ENCODE results near the gene PHF21B. TPM values are rescaled to one million over a fixed set of nuclear protein-coding genes. Genes with fewer than 3 reads are reported as not detected.

The PHF21B gene
- total RNA-seq, 5 donors from 2014 or later (not counting 1 experiment from before 2014, with no cell fraction given) = 0.15 to 0.36 TPM; not detected in 3

DNA sequence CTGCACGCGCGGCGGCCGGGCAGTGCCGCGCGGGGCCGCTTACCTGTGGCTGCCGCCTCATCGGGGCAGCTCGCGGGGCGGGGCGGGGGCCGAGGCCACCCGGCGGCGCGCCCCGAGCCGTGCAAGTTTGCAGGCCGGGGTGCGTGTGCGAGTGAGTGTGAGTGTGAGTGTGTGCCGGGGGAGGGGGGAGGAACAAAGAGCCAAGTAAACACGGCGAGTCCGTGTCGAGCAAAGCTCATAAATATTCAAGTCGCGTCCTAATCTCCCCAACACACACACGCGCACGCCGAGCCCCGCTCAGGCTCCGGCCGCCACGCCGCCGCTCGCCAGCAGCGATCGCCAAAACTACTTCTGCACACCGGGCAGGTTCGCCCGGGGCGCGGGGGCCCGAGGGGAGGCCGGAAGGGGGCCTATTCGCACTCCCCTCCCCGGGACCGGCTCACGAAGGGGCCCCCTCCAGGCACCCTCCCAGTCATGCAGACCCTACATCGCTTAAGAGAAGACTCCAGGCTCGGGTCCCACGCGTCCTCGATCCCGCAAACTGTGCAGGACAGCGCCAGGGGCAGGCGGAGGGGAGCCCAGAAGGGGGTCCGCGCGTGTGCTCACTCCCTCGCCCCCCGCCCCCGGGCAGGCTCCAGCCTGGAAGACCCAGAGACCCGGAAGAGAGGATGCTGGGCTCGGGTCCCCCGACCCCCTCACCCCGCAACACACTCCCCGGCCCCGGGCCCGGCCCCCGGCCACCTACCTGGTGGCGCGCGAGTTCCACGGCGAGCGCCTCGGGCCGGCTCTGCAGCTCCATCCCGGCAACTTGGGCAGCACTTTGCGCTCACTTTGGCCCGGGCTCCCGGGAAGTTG, 827 bp downstream of the PHF21B start:
- 4% methylated on average over 60 of the region's 90 CpGs for WGBS (ENCODE audit: insufficient coverage)
- ChIA-PET POLR2A (no interaction called here), CTCF (no interaction called here)
- peak overlapping the region in 2 of 3 donors; percentile 31 to 41 for H3K4me3 Mint-ChIP-seq
- no peak overlapping the region for H3K27ac Mint-ChIP-seq
- no peaks in the 10 kb centered on the region for H3K9me3 ChIP-seq
- no peak for ATAC-seq (replicated peaks in 1 of 4)
- H3K36me3 Mint-ChIP-seq = no peaks in the 10 kb centered on the region
- peaks cover 10 to 28% of the 10 kb centered on the region in 2 experiments for H3K4me1 ChIP-seq (ENCODE audit: control insufficient read depth in 1 of 2, extremely low read depth in 1 of 2, insufficient read depth in 2 of 2, low read length in 2 of 2)
- H3K27me3 ChIP-seq (replicated peaks in 1 of 2; ENCODE audit: control insufficient read depth in 2 of 2, extremely low read depth in 1 of 2, insufficient read depth in 2 of 2, low read length in 1 of 2) = peaks cover 30 to 71% of the 10 kb centered on the region in 2 experiments
- H3K4me3 ChIP-seq (ENCODE audit: control insufficient read depth in 1 of 2, extremely low read depth in 1 of 2, low read length in 1 of 2) = no peak overlapping the region
- no peaks in the 10 kb centered on the region for H3K36me3 ChIP-seq (ENCODE audit: control insufficient read depth in 2 of 2, extremely low read depth in 1 of 2, insufficient read depth in 1 of 2, low read length in 1 of 2)
- H3K27ac ChIP-seq (ENCODE audit: low read length) = no peak overlapping the region
- peaks cover 55 to 58% of the 10 kb centered on the region in 2 donors for H3K27me3 Mint-ChIP-seq
- DNase-seq = no peak
- H3K9me3 Mint-ChIP-seq = no peaks in the 10 kb centered on the region
- peaks cover 15 to 17% (median 16%) of the 10 kb centered on the region in 3 donors for H3K4me1 Mint-ChIP-seq

DNA sequence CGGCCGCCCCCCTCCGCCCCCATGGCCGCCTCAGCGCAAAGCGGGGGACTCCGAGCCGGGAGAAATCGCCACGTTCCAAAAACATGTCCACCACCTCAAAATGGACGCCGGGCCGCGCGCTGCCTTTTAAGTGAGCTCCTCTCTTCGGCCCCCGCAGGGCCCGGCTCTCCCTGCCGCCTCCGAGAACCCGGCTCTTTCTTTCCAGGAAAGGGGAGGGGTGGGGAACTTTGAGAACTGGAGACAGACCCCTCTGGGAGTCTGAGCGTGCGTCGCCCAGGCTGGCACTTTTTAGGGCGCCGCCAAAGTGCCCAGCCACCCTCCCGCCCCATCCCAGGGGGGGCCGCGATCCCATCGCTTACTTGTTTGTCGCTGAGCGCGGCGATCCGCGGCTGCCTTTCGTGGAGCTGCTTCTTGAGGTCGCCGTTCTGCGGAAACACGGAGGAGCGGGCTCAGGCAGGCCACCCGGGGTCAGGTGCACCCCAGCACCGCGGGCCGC, 1.6 kb downstream of the PHF21B start:
- Mint-ChIP-seq H3K4me3 (peak overlapping the region in 2 of 3 donors; percentile 27 to 44), H3K9me3 (no peaks in the 10 kb centered on the region), H3K27me3 (peaks cover 61 to 65% of the 10 kb centered on the region in 2 donors), H3K4me1 (peaks cover 15 to 17% (median 16%) of the 10 kb centered on the region in 3 donors), H3K36me3 (no peaks in the 10 kb centered on the region), H3K27ac (no peak overlapping the region)
- WGBS (ENCODE audit: insufficient coverage) = 4% methylated on average over 24 of the region's 46 CpGs
- Histone ChIP-seq H3K27me3 (replicated peaks in 1 of 2; ENCODE audit: control insufficient read depth in 2 of 2, extremely low read depth in 1 of 2, insufficient read depth in 2 of 2, low read length in 1 of 2) (peaks cover 31 to 71% of the 10 kb centered on the region in 2 experiments), H3K36me3 (ENCODE audit: control insufficient read depth in 2 of 2, extremely low read depth in 1 of 2, insufficient read depth in 1 of 2, low read length in 1 of 2) (no peaks in the 10 kb centered on the region), H3K4me1 (ENCODE audit: control insufficient read depth in 1 of 2, extremely low read depth in 1 of 2, insufficient read depth in 2 of 2, low read length in 2 of 2) (peaks cover 10 to 28% of the 10 kb centered on the region in 2 experiments), H3K9me3 (no peaks in the 10 kb centered on the region), H3K4me3 (ENCODE audit: control insufficient read depth in 1 of 2, extremely low read depth in 1 of 2, low read length in 1 of 2) (no peak overlapping the region), H3K27ac (ENCODE audit: low read length) (no peak overlapping the region)
- ChIA-PET CTCF (interaction anchor here in 1 of 2 donors (0.7 kb wide), 1 partner anchor 1281 kb away, joined by 3 read pairs; no protein-coding TSS in a partner anchor), POLR2A (no interaction called here)
- no peak for ATAC-seq (replicated peaks in 1 of 4)
- DNase-seq = no peak

DNA sequence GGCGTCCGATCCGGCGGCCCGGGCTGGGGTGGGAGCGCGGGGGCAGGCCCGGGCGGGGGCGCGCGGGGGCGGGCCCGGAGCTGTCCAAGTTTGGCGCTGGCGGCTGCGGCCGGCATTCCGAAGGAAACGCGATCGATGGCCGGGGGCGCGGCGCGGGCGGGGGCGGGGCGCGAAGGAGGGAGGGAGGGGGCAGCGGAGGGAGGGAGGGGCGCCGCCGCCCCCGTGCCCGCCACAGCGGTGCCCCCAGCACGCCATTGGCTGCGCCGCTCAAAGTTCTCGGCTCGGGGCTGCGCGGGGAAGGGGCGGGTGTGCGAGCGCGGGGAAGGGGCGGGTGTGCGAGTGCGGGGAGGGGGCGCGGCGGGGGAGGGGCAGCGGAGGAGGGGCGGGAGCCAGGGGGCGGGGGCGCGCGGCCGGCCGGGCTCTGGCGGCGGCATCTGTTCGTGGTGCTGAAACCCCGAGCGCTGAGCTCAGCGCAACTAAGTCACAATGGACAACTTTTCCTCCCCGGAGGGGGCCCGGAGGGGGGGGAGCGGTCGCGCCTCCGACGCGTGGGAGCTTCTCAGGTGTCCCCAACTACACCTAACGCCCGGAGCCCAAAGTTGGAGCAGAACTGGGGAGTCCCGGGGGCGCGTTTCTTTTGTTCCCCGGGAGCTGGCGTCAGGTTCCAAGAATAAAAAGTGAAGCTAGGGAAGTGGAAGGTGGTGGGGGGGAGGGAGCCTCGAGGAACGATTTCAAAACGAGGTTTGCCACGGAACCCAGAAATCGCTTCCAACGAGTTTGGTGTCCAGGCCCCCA, 2.2 kb downstream of the PHF21B start:
- Histone ChIP-seq H3K36me3 (ENCODE audit: control insufficient read depth in 2 of 2, extremely low read depth in 1 of 2, insufficient read depth in 1 of 2, low read length in 1 of 2) (no peaks in the 10 kb centered on the region), H3K4me3 (ENCODE audit: control insufficient read depth in 1 of 2, extremely low read depth in 1 of 2, low read length in 1 of 2) (no peak overlapping the region), H3K4me1 (ENCODE audit: control insufficient read depth in 1 of 2, extremely low read depth in 1 of 2, insufficient read depth in 2 of 2, low read length in 2 of 2) (peaks cover 10 to 28% of the 10 kb centered on the region in 2 experiments), H3K9me3 (no peaks in the 10 kb centered on the region), H3K27me3 (replicated peaks in 1 of 2; ENCODE audit: control insufficient read depth in 2 of 2, extremely low read depth in 1 of 2, insufficient read depth in 2 of 2, low read length in 1 of 2) (peaks cover 26 to 73% of the 10 kb centered on the region in 2 experiments), H3K27ac (ENCODE audit: low read length) (no peak overlapping the region)
- POLR2A ChIA-PET = no interaction called here
- Mint-ChIP-seq H3K9me3 (peaks cover 0 to 3% (median 0%) of the 10 kb centered on the region in 3 donors), H3K36me3 (no peaks in the 10 kb centered on the region), H3K4me3 (peak overlapping the region in 1 of 3 donors; percentile 58), H3K27ac (no peak overlapping the region), H3K4me1 (peaks cover 15 to 17% (median 16%) of the 10 kb centered on the region in 3 donors), H3K27me3 (peaks cover 61 to 67% of the 10 kb centered on the region in 2 donors)
- CTCF ChIA-PET = interaction anchor here (0.6 to 0.7 kb wide), 2 partner anchors 272 to 1281 kb away, joined by 3 read pairs; no protein-coding TSS in a partner anchor
- DNase-seq = no peak
- ATAC-seq (replicated peaks in 1 of 4) = no peak
- under 1% methylated on average over 22 of the region's 90 CpGs for WGBS (ENCODE audit: insufficient coverage)

DNA sequence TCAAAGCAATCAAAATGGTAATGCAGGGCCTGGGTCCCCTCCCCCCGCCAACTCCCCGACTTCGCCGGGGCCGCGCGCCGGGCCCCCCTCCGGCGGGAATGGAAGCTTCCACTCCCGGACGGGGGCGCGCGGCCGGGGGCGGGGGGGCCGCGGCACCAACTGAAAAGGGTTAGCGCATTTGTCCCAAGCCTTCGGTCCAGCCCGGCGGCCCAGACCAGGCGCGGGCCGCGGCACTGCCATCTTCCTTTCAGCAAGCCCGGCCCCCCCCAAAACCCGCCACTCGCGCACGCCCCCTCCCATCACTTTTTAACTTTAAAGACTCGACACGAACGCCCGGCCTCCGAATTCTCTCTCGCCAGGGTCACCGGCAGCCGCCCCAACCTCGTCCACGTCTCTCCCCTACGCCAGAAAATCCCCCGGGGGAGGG, 2.8 kb downstream of the PHF21B start:
- H3K36me3 Mint-ChIP-seq = no peaks in the 10 kb centered on the region
- H3K4me3 ChIP-seq (ENCODE audit: control insufficient read depth in 1 of 2, extremely low read depth in 1 of 2, low read length in 1 of 2) = no peak overlapping the region
- no peaks in the 10 kb centered on the region for H3K36me3 ChIP-seq (ENCODE audit: control insufficient read depth in 2 of 2, extremely low read depth in 1 of 2, insufficient read depth in 1 of 2, low read length in 1 of 2)
- DNase-seq = no peak
- H3K9me3 Mint-ChIP-seq = peaks cover 0 to 3% (median 0%) of the 10 kb centered on the region in 3 donors
- H3K4me1 Mint-ChIP-seq = peaks cover 15 to 17% (median 16%) of the 10 kb centered on the region in 3 donors
- ChIA-PET POLR2A (no interaction called here), CTCF (no interaction called here)
- no peak for ATAC-seq (replicated peaks in 1 of 4)
- no peak overlapping the region for H3K27ac ChIP-seq (ENCODE audit: low read length)
- H3K4me3 Mint-ChIP-seq = peak overlapping the region; percentile 58 to 64 (median 61)
- H3K4me1 ChIP-seq (ENCODE audit: control insufficient read depth in 1 of 2, extremely low read depth in 1 of 2, insufficient read depth in 2 of 2, low read length in 2 of 2) = peaks cover 10 to 28% of the 10 kb centered on the region in 2 experiments
- H3K27me3 ChIP-seq (replicated peaks in 1 of 2; ENCODE audit: control insufficient read depth in 2 of 2, extremely low read depth in 1 of 2, insufficient read depth in 2 of 2, low read length in 1 of 2) = peaks cover 25 to 72% of the 10 kb centered on the region in 2 experiments
- WGBS (ENCODE audit: insufficient coverage) = 5% methylated on average over 28 of the region's 44 CpGs
- H3K27ac Mint-ChIP-seq = no peak overlapping the region
- H3K27me3 Mint-ChIP-seq = peaks cover 61 to 65% of the 10 kb centered on the region in 2 donors
- H3K9me3 ChIP-seq = no peaks in the 10 kb centered on the region

DNA sequence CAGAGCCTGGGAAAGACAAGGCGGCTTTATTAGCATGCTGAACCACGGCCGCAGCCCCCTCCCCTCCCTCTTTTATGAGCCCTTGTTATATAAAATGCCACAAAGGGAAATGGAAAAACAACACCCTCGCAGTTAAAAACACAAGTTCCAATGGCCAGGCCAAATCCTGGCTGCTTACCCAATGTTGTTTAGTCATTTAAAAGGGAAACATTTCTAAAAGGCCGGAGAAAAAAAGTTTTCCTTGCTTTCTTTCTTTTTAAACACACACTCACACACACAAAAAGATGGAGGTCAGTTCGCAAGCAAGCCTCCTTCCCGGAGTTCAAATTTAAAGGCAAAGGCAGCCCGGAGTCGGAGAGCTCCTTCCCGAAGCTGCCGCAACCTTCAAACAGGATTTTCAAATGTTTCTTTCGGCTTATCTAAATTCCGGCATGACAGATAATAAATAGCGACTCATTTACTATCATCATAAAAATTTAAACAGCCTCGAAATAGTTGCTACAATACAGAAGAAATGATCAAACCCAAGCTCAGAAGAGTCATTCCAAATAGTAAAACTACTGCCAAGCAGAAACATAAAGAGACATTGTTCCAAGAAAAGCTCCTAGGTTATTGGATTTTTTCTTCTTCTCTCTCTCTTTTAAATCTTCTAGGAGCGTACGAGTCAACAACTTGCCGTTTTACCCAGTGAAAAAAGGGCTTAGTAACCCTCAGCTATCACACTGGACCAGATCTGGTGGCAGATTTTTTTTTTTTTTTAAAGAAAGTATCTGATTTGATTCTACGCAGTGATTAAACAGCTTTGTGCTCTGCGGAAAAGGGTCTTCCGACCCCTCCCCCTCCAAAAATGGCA, 3.5 kb downstream of the PHF21B start:
- CTCF ChIA-PET = no interaction called here

More for the DNA sequence above, 3.5 kb downstream of the PHF21B start:
- no peak overlapping the region for H3K27ac Mint-ChIP-seq
- H3K4me3 Mint-ChIP-seq = peak overlapping the region; percentile 58 to 64 (median 61)
- H3K4me1 ChIP-seq (ENCODE audit: control insufficient read depth in 1 of 2, extremely low read depth in 1 of 2, insufficient read depth in 2 of 2, low read length in 2 of 2) = peaks cover 10 to 28% of the 10 kb centered on the region in 2 experiments
- H3K4me3 ChIP-seq (ENCODE audit: control insufficient read depth in 1 of 2, extremely low read depth in 1 of 2, low read length in 1 of 2) = no peak overlapping the region
- POLR2A ChIA-PET = no interaction called here
- DNase-seq (no peak), ATAC-seq (replicated peaks in 1 of 4) (no peak)
- H3K27me3 Mint-ChIP-seq = peaks cover 59 to 62% of the 10 kb centered on the region in 2 donors
- no peaks in the 10 kb centered on the region for H3K9me3 ChIP-seq
- peaks cover 20 to 69% of the 10 kb centered on the region in 2 experiments for H3K27me3 ChIP-seq (replicated peaks in 1 of 2; ENCODE audit: control insufficient read depth in 2 of 2, extremely low read depth in 1 of 2, insufficient read depth in 2 of 2, low read length in 1 of 2)
- no peak overlapping the region for H3K27ac ChIP-seq (ENCODE audit: low read length)
- H3K4me1 Mint-ChIP-seq = peaks cover 15 to 17% (median 16%) of the 10 kb centered on the region in 3 donors
- H3K9me3 Mint-ChIP-seq = peaks cover 0 to 3% (median 0%) of the 10 kb centered on the region in 3 donors
- no peaks in the 10 kb centered on the region for H3K36me3 Mint-ChIP-seq
- 0% methylated on average over 2 of the region's 21 CpGs for WGBS (ENCODE audit: insufficient coverage)
- H3K36me3 ChIP-seq (ENCODE audit: control insufficient read depth in 2 of 2, extremely low read depth in 1 of 2, insufficient read depth in 1 of 2, low read length in 1 of 2) = no peaks in the 10 kb centered on the region

Data from T-cell (primary cell).